ENCODE measurements around the gene SERGEF. TPM values are rescaled to one million over a fixed set of nuclear protein-coding genes. Genes with fewer than 3 reads are reported as not detected.

The SERGEF gene
- total and polyA plus RNA-seq, 4 donors: 12.0 to 17.9 (median 13.4) TPM

DNA sequence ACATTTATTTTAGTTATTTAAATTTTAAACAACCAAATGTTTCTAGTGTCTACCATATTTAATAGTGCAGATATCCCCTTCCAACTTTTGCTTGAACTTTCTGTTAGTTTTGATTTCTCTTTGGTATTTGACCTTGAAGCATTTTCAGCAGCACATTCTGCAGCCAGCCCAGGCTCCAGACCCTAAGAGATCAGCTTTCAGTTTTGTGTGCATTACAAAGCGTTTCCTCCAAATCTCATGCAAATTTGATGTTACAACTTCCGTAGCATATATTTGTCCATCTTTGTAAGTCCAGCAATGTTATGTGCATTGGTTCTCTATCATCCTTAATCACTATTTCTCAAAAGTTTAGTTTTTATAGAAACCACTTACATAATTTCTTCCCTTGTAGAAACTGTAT lies 14.6 kb upstream of the SERGEF start:
- H3K27me3 ChIP-seq (ENCODE audit: control insufficient read depth in 4 of 4, insufficient read depth in 4 of 4, low read length in 3 of 4): no peaks in the 10 kb centered on the region
- no peak for DNase-seq (ENCODE audit: low spot score)
- H3K4me3 ChIP-seq (ENCODE audit: low read depth in 1 of 3, low read length in 3 of 3): no peak overlapping the region
- TF ChIP-seq FOXA2 (IDR thresholded peaks at IDR 0.05): no peak
- no peak for TF ChIP-seq EGR1 (IDR thresholded peaks at IDR 0.05; ENCODE audit: low read depth in 2 of 2)
- TF ChIP-seq, protein P1, sequence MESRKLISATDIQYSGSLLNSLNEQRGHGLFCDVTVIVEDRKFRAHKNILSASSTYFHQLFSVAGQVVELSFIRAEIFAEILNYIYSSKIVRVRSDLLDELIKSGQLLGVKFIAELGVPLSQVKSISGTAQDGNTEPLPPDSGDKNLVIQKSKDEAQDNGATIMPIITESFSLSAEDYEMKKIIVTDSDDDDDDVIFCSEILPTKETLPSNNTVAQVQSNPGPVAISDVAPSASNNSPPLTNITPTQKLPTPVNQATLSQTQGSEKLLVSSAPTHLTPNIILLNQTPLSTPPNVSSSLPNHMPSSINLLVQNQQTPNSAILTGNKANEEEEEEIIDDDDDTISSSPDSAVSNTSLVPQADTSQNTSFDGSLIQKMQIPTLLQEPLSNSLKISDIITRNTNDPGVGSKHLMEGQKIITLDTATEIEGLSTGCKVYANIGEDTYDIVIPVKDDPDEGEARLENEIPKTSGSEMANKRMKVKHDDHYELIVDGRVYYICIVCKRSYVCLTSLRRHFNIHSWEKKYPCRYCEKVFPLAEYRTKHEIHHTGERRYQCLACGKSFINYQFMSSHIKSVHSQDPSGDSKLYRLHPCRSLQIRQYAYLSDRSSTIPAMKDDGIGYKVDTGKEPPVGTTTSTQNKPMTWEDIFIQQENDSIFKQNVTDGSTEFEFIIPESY (IDR thresholded peaks at IDR 0.05): no peak
- TF ChIP-seq JUND (IDR thresholded peaks at IDR 0.05): no peak
- TF ChIP-seq, protein P2, sequence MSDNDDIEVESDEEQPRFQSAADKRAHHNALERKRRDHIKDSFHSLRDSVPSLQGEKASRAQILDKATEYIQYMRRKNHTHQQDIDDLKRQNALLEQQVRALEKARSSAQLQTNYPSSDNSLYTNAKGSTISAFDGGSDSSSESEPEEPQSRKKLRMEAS (IDR thresholded peaks at IDR 0.05): no peak
- no peak for TF ChIP-seq TAF1 (conservative IDR thresholded peaks at IDR 0.05)
- no peak for TF ChIP-seq SP1 (IDR thresholded peaks at IDR 0.05)
- TF ChIP-seq YY1 (IDR thresholded peaks at IDR 0.05): no peak
- TF ChIP-seq, protein P3, sequence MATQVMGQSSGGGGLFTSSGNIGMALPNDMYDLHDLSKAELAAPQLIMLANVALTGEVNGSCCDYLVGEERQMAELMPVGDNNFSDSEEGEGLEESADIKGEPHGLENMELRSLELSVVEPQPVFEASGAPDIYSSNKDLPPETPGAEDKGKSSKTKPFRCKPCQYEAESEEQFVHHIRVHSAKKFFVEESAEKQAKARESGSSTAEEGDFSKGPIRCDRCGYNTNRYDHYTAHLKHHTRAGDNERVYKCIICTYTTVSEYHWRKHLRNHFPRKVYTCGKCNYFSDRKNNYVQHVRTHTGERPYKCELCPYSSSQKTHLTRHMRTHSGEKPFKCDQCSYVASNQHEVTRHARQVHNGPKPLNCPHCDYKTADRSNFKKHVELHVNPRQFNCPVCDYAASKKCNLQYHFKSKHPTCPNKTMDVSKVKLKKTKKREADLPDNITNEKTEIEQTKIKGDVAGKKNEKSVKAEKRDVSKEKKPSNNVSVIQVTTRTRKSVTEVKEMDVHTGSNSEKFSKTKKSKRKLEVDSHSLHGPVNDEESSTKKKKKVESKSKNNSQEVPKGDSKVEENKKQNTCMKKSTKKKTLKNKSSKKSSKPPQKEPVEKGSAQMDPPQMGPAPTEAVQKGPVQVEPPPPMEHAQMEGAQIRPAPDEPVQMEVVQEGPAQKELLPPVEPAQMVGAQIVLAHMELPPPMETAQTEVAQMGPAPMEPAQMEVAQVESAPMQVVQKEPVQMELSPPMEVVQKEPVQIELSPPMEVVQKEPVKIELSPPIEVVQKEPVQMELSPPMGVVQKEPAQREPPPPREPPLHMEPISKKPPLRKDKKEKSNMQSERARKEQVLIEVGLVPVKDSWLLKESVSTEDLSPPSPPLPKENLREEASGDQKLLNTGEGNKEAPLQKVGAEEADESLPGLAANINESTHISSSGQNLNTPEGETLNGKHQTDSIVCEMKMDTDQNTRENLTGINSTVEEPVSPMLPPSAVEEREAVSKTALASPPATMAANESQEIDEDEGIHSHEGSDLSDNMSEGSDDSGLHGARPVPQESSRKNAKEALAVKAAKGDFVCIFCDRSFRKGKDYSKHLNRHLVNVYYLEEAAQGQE (IDR thresholded peaks at IDR 0.05): no peak
- TF ChIP-seq FOXA1 (IDR thresholded peaks at IDR 0.05): no peak
- TF ChIP-seq RAD21 (IDR thresholded peaks at IDR 0.05): no peak
- no peak for TF ChIP-seq HNF4A (conservative IDR thresholded peaks at IDR 0.05)
- TF ChIP-seq CTCF (IDR thresholded peaks at IDR 0.05; ENCODE audit: low read depth, low read length, missing input control): no peak
- no peak for TF ChIP-seq NR2F2 (IDR thresholded peaks at IDR 0.05)
- no peak for TF ChIP-seq HNF4G (IDR thresholded peaks at IDR 0.05)
- no peak for TF ChIP-seq RXRA (IDR thresholded peaks at IDR 0.05)
- no peak for TF ChIP-seq GABPA (IDR thresholded peaks at IDR 0.05 in 1 of 2, conservative IDR thresholded peaks at IDR 0.05 in 1 of 2)
- TF ChIP-seq, protein P4, sequence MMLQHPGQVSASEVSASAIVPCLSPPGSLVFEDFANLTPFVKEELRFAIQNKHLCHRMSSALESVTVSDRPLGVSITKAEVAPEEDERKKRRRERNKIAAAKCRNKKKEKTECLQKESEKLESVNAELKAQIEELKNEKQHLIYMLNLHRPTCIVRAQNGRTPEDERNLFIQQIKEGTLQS (IDR thresholded peaks at IDR 0.05): no peak
- H3K27ac ChIP-seq (ENCODE audit: low read depth in 1 of 2, low read length in 2 of 2): no peak overlapping the region
- H3K36me3 ChIP-seq (ENCODE audit: control insufficient read depth in 4 of 4, insufficient read depth in 3 of 4, low read depth in 1 of 4, low read length in 3 of 4): no peaks in the 10 kb centered on the region
- no peak overlapping the region for H3K9ac ChIP-seq (ENCODE audit: low read depth in 1 of 2, low read length in 2 of 2)
- 88% methylated on average over 2 of the region's 2 CpGs for WGBS
- H3K9me3 ChIP-seq (ENCODE audit: control insufficient read depth in 4 of 4, low read length in 3 of 4): no peaks in the 10 kb centered on the region
- no peaks in the 10 kb centered on the region for H3K4me1 ChIP-seq (ENCODE audit: control insufficient read depth in 4 of 4, insufficient read depth in 4 of 4, low read length in 3 of 4)
